Stimulated activated effector memory CD8-positive, alpha-beta T cell treated with anti-CD3 and anti-CD28 coated beads, Interleukin-12 subunit alpha, Interleukin-12 subunit beta, amount 100 ng/mL, for 72 hours (primary cell): Measurements from ENCODE around the gene TAF1B.

Source experiments
- ATAC-seq: fragments of 150-1000 bp; cut with Tn5 transposase; 2 replicates; pipeline ENCODE4 v1.10.0; 2021
- DNase-seq, 2 donors: peaks; one replicate each; pipeline ENCODE4 v3.0.0; 2021 to 2022; ENCODE audit warnings: low spot score in 2 of 2
- H3K27ac Mint-ChIP-seq: one replicate; pipeline ENCODE4 v1.8.0; 2022; ENCODE audit warnings: mild to moderate bottlenecking, mixed read lengths
- H3K36me3 Mint-ChIP-seq: one replicate; pipeline ENCODE4 v1.8.0; 2022; ENCODE audit warnings: mild to moderate bottlenecking, mixed read lengths
- H3K4me1 Mint-ChIP-seq: one replicate; pipeline ENCODE4 v1.8.0; 2022; ENCODE audit warnings: mixed read lengths
- H3K4me3 Mint-ChIP-seq: one replicate; pipeline ENCODE4 v1.8.0; 2022; ENCODE audit warnings: mild to moderate bottlenecking, mixed read lengths
- H3K9me3 Mint-ChIP-seq: one replicate; pipeline ENCODE4 v1.8.0; 2022; ENCODE audit warnings: mixed read lengths

The TAF1B gene

GRCh38 chr2:9879455-9880194, 36.4 kb downstream of the TAF1B start:
- no peak for ATAC-seq
- Mint-ChIP-seq H3K36me3 (peaks cover 70% of the 10 kb centered on the region), H3K27ac (peak overlapping the region; percentile 24), H3K4me1 (peaks cover under 1% of the 10 kb centered on the region), H3K9me3 (no peaks in the 10 kb centered on the region), H3K4me3 (no peak overlapping the region)
- no peak for DNase-seq

GRCh38 chr2:9883897-9884296, 40.6 kb downstream of the TAF1B start:
- Mint-ChIP-seq H3K4me1 (no peaks in the 10 kb centered on the region), H3K4me3 (no peak overlapping the region), H3K9me3 (peaks cover 15% of the 10 kb centered on the region), H3K27ac (no peak overlapping the region), H3K36me3 (peaks cover 61% of the 10 kb centered on the region)
- ATAC-seq (no peak), DNase-seq (no peak)

GRCh38 chr2:9884436-9884835, 41.2 kb downstream of the TAF1B start:
- H3K4me1 Mint-ChIP-seq, result peaks cover 4% of the 10 kb centered on the region
- no peak overlapping the region for H3K27ac Mint-ChIP-seq
- ATAC-seq (no peak), DNase-seq (no peak)
- H3K36me3 Mint-ChIP-seq, result peaks cover 59% of the 10 kb centered on the region
- peaks cover 15% of the 10 kb centered on the region for H3K9me3 Mint-ChIP-seq
- H3K4me3 Mint-ChIP-seq, result no peak overlapping the region

GRCh38 chr2:9885036-9885684, 41.9 kb downstream of the TAF1B start:
- DNase-seq, result no peak
- ATAC-seq, result no peak
- Mint-ChIP-seq H3K4me3 (no peak overlapping the region), H3K27ac (no peak overlapping the region), H3K36me3 (peaks cover 54% of the 10 kb centered on the region), H3K4me1 (peaks cover 11% of the 10 kb centered on the region), H3K9me3 (peaks cover 15% of the 10 kb centered on the region)

GRCh38 chr2:9887513-9887912, 44.2 kb downstream of the TAF1B start:
- H3K36me3 Mint-ChIP-seq, result peaks cover 53% of the 10 kb centered on the region
- DNase-seq, result no peak
- peaks cover 11% of the 10 kb centered on the region for H3K4me1 Mint-ChIP-seq
- peaks cover 15% of the 10 kb centered on the region for H3K9me3 Mint-ChIP-seq
- no peak for ATAC-seq
- H3K27ac Mint-ChIP-seq, result no peak overlapping the region
- H3K4me3 Mint-ChIP-seq, result no peak overlapping the region

GRCh38 chr2:9889812-9890261, 46.6 kb downstream of the TAF1B start:
- no peak for ATAC-seq
- Mint-ChIP-seq H3K4me1 (peaks cover 18% of the 10 kb centered on the region), H3K36me3 (peaks cover 41% of the 10 kb centered on the region), H3K4me3 (no peak overlapping the region), H3K27ac (no peak overlapping the region), H3K9me3 (peaks cover 15% of the 10 kb centered on the region)
- DNase-seq, result no peak

GRCh38 chr2:9892236-9892635, 49.0 kb downstream of the TAF1B start:
- no peak overlapping the region for H3K27ac Mint-ChIP-seq
- no peak for ATAC-seq

GRCh38 chr2:9895669-9896590, 52.7 kb downstream of the TAF1B start:
- Mint-ChIP-seq H3K4me3 (no peak overlapping the region), H3K9me3 (no peaks in the 10 kb centered on the region), H3K27ac (no peak overlapping the region), H3K4me1 (peaks cover 29% of the 10 kb centered on the region), H3K36me3 (peaks cover 7% of the 10 kb centered on the region)
- no peak for ATAC-seq
- DNase-seq, result no peak

More at GRCh38 chr2:9892236-9892635, 49.0 kb downstream of the TAF1B start:
- Mint-ChIP-seq H3K4me3 (no peak overlapping the region), H3K9me3 (peaks cover 13% of the 10 kb centered on the region), H3K4me1 (peaks cover 29% of the 10 kb centered on the region), H3K36me3 (peaks cover 30% of the 10 kb centered on the region)
- no peak for DNase-seq

- ATAC-seq (peak; percentile 100), DNase-seq (peak; percentile 39 to 82)
- Mint-ChIP-seq H3K27ac (peak overlapping the region; percentile 44), H3K36me3 (peaks cover 2% of the 10 kb centered on the region), H3K4me3 (no peak overlapping the region), H3K4me1 (peaks cover 29% of the 10 kb centered on the region), H3K9me3 (no peaks in the 10 kb centered on the region)
Observed at GRCh38 chr2:9897331-9897737, 54.1 kb downstream of the TAF1B start.

GRCh38 chr2:9897846-9898245, 54.6 kb downstream of the TAF1B start:
- Mint-ChIP-seq H3K4me1 (peaks cover 29% of the 10 kb centered on the region), H3K4me3 (no peak overlapping the region), H3K27ac (peak overlapping the region; percentile 44), H3K36me3 (no peaks in the 10 kb centered on the region), H3K9me3 (no peaks in the 10 kb centered on the region)
- no peak for ATAC-seq
- DNase-seq, result no peak

GRCh38 chr2:9905413-9905812, 62.1 kb downstream of the TAF1B start:
- H3K4me1 Mint-ChIP-seq, result no peaks in the 10 kb centered on the region
- H3K4me3 Mint-ChIP-seq, result no peak overlapping the region
- ATAC-seq (no peak), DNase-seq (no peak)
- no peak overlapping the region for H3K27ac Mint-ChIP-seq
- H3K36me3 Mint-ChIP-seq, result peaks cover 38% of the 10 kb centered on the region
- no peaks in the 10 kb centered on the region for H3K9me3 Mint-ChIP-seq

- H3K27ac Mint-ChIP-seq, result no peak overlapping the region
- H3K9me3 Mint-ChIP-seq, result no peaks in the 10 kb centered on the region
- ATAC-seq, result no peak
- peaks cover 45% of the 10 kb centered on the region for H3K36me3 Mint-ChIP-seq
- no peak overlapping the region for H3K4me3 Mint-ChIP-seq
- H3K4me1 Mint-ChIP-seq, result no peaks in the 10 kb centered on the region
- no peak for DNase-seq
Observed at GRCh38 chr2:9907402-9907801, 64.1 kb downstream of the TAF1B start.

- no peaks in the 10 kb centered on the region for H3K4me1 Mint-ChIP-seq
- no peak for DNase-seq
- H3K36me3 Mint-ChIP-seq, result peaks cover 57% of the 10 kb centered on the region
Observed at GRCh38 chr2:9908639-9909038, 65.4 kb downstream of the TAF1B start.

GRCh38 chr2:9909106-9909505, 65.8 kb downstream of the TAF1B start:
- peak overlapping the region; percentile 38 for H3K27ac Mint-ChIP-seq
- ATAC-seq (no peak), DNase-seq (no peak)
- H3K4me1 Mint-ChIP-seq, result peaks cover under 1% of the 10 kb centered on the region
- H3K9me3 Mint-ChIP-seq, result no peaks in the 10 kb centered on the region
- H3K4me3 Mint-ChIP-seq, result no peak overlapping the region
- peaks cover 62% of the 10 kb centered on the region for H3K36me3 Mint-ChIP-seq

More at GRCh38 chr2:9908639-9909038, 65.4 kb downstream of the TAF1B start:
- Mint-ChIP-seq H3K4me3 (no peak overlapping the region), H3K27ac (no peak overlapping the region), H3K9me3 (no peaks in the 10 kb centered on the region)
- ATAC-seq, result no peak

- no peak for ATAC-seq
- H3K27ac Mint-ChIP-seq, result peak overlapping the region; percentile 32
- H3K4me1 Mint-ChIP-seq, result peaks cover 11% of the 10 kb centered on the region
- no peaks in the 10 kb centered on the region for H3K9me3 Mint-ChIP-seq
- no peak overlapping the region for H3K4me3 Mint-ChIP-seq
- peaks cover 69% of the 10 kb centered on the region for H3K36me3 Mint-ChIP-seq
- no peak for DNase-seq
Observed at GRCh38 chr2:9910699-9911098, 67.4 kb downstream of the TAF1B start.
